C4-2B (cell line): ENCODE data around the gene CNTRL.

Experiments used
- H3K27ac ChIP-seq: fragments of 450-650 bp; 2 replicates; pipeline ENCODE4 v1.5.1; 2017
- ZFX ChIP-seq: fragments of 450-650 bp; IDR thresholded peaks from 2 replicates; pipeline ENCODE4 v1.6.1; 2017
- TF ChIP-seq, protein P1 (sequence below): fragments of 450-650 bp; conservative IDR thresholded peaks from 2 replicates; pipeline ENCODE4 v1.5.1; 2017; ENCODE audit warnings: mild to moderate bottlenecking

Gene CNTRL

DNA sequence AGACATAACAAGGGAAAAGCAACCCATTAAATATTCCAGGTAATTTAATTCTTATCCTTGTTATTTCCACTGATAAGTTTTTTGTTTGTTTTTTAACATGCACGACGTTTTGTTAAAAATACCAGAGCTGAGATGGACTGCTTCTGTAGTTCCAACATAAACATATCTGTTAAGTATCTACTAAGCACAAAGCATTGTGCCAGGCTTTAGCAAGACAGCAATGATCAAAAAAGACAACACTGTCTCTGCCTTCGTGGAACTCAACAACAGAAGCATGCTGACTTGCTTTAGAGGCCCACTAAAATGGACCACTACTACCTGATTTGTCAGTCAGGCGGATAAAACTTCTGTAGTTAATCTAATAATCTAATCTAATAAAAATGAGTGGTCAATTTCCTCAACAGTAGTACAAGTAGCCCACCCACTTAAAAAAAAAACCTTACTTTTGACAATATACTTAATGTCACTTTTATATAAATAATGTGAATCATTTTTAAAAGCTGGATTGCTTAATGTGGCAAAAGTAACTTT, 123.8 kb downstream of the CNTRL start:
- no peak for TF ChIP-seq ZFX
- TF ChIP-seq, protein P1, sequence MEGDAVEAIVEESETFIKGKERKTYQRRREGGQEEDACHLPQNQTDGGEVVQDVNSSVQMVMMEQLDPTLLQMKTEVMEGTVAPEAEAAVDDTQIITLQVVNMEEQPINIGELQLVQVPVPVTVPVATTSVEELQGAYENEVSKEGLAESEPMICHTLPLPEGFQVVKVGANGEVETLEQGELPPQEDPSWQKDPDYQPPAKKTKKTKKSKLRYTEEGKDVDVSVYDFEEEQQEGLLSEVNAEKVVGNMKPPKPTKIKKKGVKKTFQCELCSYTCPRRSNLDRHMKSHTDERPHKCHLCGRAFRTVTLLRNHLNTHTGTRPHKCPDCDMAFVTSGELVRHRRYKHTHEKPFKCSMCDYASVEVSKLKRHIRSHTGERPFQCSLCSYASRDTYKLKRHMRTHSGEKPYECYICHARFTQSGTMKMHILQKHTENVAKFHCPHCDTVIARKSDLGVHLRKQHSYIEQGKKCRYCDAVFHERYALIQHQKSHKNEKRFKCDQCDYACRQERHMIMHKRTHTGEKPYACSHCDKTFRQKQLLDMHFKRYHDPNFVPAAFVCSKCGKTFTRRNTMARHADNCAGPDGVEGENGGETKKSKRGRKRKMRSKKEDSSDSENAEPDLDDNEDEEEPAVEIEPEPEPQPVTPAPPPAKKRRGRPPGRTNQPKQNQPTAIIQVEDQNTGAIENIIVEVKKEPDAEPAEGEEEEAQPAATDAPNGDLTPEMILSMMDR = no peak
- no peak overlapping the region for H3K27ac ChIP-seq

DNA sequence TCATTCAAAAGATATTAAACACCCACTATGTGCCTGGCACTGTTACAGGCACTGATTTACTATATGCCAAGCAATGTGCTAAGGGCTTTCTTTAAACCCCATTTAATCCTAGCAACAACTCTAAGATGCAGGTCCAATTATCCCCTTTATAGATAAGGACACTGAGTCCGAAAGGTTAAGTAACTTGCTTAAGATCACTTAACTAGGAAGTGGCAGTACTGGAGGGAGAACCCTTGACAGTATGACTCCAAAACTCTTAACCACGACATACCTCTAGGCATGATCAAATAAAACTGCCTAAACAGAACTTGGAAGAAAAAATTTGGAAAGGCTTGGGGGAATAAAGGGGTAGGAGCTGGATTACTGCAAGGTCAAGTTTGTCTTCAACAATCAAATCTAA, 125.2 kb downstream of the CNTRL start:
- H3K27ac ChIP-seq = no peak overlapping the region

DNA sequence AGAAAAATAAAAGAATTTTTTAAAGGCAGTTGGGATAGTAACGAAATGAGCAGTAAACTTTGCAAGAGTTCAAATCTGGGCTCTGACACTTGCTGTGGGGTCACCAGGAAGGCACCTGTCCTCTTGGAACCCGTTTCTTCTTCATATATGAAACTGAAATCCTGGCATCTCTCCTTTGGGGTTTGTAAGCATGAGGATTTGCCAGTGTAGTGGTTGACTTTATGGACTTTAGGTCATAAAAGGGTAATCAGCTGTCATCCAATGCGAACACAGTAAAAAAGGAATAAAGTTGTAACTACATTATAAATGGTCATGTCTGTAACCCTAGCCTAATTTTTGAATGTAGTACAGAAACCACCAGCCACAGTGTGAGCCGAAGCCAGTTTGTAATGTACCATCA, 125.6 kb downstream of the CNTRL start:
- TF ChIP-seq, protein P1 = no peak
- TF ChIP-seq ZFX = no peak

More for the DNA sequence above, 125.2 kb downstream of the CNTRL start:
- TF ChIP-seq ZFX = no peak
- TF ChIP-seq, protein P1 = no peak

DNA sequence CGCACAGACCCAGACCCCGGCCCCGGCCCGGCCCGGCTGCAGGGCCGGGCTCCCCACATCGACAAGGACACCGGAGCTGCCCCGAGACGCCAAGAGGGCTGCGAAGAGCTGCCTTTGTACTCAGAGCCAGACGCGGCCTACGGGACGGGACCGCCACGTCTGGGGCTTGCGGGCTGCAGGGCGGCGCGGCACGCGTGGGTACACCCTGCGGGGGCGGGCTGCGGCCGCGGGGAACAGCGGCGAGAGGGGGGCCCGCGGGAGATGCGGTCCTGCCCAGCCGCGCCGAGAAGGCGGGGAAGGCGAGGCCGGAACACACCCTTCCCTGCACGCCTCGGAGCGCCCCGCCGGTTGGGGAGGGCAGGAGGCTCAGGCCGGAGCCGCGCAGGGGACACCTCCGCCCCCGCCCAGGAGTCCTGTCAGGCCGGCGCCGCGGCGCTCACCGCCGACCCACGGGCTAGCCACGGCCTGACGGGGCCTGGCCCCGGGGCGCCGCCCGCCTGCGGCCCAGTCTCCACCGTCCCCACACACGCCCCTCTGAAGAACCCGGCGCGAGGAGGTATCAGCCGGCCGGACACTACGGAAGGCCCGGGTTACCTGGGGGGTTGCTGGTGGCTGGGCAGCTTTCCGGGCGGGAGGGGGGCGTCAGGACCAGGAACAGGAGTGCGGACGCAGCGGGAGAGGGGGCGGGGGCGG, 126.4 kb downstream of the CNTRL start:
- H3K27ac ChIP-seq = peak overlapping the region; percentile 95
- peak; percentile 93 for TF ChIP-seq ZFX
- TF ChIP-seq, protein P1 = no peak

More for the DNA sequence above, 125.6 kb downstream of the CNTRL start:
- peak overlapping the region; percentile 95 for H3K27ac ChIP-seq

DNA sequence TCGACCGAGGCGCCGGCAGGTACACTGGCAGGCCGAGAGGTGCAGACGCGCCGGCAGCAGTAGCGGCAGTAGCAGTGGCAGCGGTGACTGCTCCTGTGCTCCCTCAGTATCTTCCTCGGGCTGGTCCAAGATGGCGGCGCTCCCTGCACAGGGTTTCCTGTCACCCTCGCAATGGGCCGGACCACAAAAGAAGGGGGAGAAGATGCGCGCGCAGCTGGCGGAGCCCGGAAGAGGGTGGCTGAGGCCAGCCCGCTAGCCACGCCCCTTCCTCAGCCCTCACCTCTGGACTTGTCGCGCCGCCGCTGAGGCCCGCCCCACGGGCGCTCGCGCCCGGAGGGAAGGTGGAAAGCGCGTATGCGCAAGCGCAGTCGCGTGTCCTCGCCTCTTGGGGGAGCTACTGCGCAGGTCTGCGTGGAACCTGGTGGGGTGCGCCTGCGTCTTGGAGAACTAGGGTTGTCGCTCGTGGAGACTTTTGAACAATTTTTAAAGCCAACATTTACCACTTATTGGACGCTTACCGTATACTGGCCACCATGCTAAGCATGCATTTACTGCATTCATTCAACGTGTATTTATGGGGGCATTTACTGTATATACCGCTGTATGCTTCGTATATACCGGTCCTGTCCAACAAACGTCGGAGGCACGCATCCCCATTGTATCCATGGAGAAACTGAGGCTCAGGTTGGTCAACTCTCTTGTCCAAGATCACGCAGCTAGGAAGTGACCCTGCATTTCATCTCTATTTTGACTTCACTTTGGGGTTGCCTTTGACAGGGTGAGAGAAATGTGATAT, 127.2 kb downstream of the CNTRL start, which contains the start of gene RAB14:
Gene RAB14 (minus strand): TSS at position 132 of the 796 bp plus-strand sequence. CDS start 8,457 bp downstream, outside the sequence.
- H3K27ac ChIP-seq = peak within 1 kb of the TSS; percentile 95
- no peak for TF ChIP-seq ZFX
- TF ChIP-seq, protein P1 = peak; percentile 82

DNA sequence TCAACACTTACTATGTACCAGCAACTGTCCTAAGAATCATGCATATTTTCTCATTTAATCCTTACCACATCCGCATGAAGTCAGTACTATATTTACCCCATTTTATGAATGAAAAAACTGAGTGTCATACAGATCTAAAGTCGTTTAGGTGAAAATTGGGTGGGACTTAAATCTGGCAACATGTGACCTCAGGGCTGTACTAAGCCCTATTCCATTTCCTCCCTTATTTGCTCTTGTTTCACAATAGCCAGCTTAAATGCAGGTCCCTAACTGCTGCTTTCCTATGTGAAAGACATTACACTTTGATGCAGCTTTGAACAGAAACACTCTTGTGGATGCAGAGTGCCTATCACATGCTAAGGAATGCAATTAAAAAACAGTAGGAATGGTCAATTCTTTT, 129.4 kb downstream of the CNTRL start:
- no peak for TF ChIP-seq ZFX
- no peak overlapping the region for H3K27ac ChIP-seq

DNA sequence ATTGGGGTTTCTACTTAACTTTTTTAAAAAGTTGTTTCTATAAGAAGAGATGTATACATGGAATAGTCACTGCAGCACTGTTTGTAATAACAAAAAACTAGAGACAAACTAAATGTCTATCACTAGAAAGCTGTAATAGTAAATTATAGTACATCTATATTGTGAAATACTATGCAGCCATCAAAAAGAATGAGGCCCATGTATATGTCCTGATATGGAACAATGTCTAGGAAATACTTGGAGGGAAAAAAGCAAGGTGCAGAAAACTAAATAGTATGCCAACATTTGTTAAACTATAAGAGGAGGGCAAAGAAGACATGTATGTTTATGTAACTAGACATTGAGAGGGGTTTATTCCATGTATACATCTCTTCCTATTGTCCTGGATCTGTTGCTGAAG, 129.9 kb downstream of the CNTRL start:
- TF ChIP-seq ZFX = no peak
- TF ChIP-seq, protein P1 = no peak
- H3K27ac ChIP-seq = no peak overlapping the region
